HepG2 (cell line): ENCODE data around the gene EHBP1. TPM values are rescaled to one million over a fixed set of nuclear protein-coding genes. Genes with fewer than 3 reads are reported as not detected.

ENCODE experiments used
- YEATS4 ChIP-seq: sonication (generic); formaldehyde crosslinking; IDR thresholded peaks from 2 replicates; pipeline ENCODE4 v1.4.0; 2020; ENCODE audit warnings: missing genetic modification reagents, borderline replicate concordance
- ZNF563 ChIP-seq: sonication (generic); formaldehyde crosslinking; IDR thresholded peaks from 2 replicates; pipeline ENCODE4 v1.8.0; 2022; ENCODE audit warnings: mild to moderate bottlenecking, moderate library complexity, missing genetic modification reagents
- polyA plus RNA-seq, 8 experiments: library from polyadenylated mRNA; depleted of rRNA in 3 of 8; stranded (reverse) in 7 of 8; unstranded in 1 of 8; fragments of >200 nt; fragmentation: Illumina TruSeq in 4 of 8; extraction: Trizol in 4 of 8; gene quantifications; 2 replicates each; pipeline versions ENCODE4 v1.2.1 to v1.2.3, GENCODE V29; 2011 to 2016; ENCODE audit warnings: low read depth in 4 of 8, missing spikeins in 1 of 8, mixed read lengths in 1 of 8; ENCODE audit not compliant: insufficient read depth in 1 of 8
- total RNA-seq, 5 experiments: library from RNA; depleted of rRNA; stranded (reverse); fragments of >200 nt; fragmentation: Illumina TruSeq; extraction: Trizol; gene quantifications; 2 replicates each; pipeline ENCODE4 v1.2.3, GENCODE V29; 2016; ENCODE audit warnings: low read depth in 1 of 5
- TF ChIP-seq, protein P1 (sequence below): sonication (generic); formaldehyde crosslinking; IDR thresholded peaks from 2 replicates; pipeline ENCODE4 v1.5.1; 2020; ENCODE audit warnings: mild to moderate bottlenecking, missing genetic modification reagents, borderline replicate concordance
- TF ChIP-seq, protein P2 (sequence below): sonication (generic); formaldehyde crosslinking; IDR thresholded peaks from 2 replicates; pipeline ENCODE4 v1.5.1; 2020; ENCODE audit warnings: missing genetic modification reagents, mild to moderate bottlenecking, borderline replicate concordance

Gene EHBP1
- total and polyA plus RNA-seq, 2 of the 13 experiments (the other 11 are each of a cell fraction or from before 2014, with no cell fraction given), result 93.5 to 146 TPM

DNA sequence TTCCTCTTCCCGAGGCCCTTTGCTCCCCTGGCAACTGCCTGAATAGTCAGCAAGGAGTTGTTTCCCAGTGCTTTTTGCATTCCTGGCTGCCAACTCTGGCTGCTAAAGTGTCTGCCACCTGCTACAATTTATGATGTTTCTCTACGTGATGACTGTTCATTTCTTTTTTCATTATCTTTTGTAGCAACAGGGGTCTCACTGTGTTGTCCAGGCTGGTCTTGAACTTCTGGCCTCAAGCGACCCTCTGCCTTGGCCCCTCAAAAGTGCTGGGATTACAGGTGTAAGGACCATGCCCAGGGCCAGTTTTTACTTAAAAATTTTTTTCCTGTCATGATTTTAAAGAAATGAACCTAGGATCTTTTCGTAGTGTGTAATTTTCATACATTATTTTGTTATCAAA lies 11.3 kb downstream of the EHBP1 start (continued):
- TF ChIP-seq, protein P1, sequence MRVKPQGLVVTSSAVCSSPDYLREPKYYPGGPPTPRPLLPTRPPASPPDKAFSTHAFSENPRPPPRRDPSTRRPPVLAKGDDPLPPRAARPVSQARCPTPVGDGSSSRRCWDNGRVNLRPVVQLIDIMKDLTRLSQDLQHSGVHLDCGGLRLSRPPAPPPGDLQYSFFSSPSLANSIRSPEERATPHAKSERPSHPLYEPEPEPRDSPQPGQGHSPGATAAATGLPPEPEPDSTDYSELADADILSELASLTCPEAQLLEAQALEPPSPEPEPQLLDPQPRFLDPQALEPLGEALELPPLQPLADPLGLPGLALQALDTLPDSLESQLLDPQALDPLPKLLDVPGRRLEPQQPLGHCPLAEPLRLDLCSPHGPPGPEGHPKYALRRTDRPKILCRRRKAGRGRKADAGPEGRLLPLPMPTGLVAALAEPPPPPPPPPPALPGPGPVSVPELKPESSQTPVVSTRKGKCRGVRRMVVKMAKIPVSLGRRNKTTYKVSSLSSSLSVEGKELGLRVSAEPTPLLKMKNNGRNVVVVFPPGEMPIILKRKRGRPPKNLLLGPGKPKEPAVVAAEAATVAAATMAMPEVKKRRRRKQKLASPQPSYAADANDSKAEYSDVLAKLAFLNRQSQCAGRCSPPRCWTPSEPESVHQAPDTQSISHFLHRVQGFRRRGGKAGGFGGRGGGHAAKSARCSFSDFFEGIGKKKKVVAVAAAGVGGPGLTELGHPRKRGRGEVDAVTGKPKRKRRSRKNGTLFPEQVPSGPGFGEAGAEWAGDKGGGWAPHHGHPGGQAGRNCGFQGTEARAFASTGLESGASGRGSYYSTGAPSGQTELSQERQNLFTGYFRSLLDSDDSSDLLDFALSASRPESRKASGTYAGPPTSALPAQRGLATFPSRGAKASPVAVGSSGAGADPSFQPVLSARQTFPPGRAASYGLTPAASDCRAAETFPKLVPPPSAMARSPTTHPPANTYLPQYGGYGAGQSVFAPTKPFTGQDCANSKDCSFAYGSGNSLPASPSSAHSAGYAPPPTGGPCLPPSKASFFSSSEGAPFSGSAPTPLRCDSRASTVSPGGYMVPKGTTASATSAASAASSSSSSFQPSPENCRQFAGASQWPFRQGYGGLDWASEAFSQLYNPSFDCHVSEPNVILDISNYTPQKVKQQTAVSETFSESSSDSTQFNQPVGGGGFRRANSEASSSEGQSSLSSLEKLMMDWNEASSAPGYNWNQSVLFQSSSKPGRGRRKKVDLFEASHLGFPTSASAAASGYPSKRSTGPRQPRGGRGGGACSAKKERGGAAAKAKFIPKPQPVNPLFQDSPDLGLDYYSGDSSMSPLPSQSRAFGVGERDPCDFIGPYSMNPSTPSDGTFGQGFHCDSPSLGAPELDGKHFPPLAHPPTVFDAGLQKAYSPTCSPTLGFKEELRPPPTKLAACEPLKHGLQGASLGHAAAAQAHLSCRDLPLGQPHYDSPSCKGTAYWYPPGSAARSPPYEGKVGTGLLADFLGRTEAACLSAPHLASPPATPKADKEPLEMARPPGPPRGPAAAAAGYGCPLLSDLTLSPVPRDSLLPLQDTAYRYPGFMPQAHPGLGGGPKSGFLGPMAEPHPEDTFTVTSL (CRISPR knock-in tag), result no peak
- TF ChIP-seq, protein P2, sequence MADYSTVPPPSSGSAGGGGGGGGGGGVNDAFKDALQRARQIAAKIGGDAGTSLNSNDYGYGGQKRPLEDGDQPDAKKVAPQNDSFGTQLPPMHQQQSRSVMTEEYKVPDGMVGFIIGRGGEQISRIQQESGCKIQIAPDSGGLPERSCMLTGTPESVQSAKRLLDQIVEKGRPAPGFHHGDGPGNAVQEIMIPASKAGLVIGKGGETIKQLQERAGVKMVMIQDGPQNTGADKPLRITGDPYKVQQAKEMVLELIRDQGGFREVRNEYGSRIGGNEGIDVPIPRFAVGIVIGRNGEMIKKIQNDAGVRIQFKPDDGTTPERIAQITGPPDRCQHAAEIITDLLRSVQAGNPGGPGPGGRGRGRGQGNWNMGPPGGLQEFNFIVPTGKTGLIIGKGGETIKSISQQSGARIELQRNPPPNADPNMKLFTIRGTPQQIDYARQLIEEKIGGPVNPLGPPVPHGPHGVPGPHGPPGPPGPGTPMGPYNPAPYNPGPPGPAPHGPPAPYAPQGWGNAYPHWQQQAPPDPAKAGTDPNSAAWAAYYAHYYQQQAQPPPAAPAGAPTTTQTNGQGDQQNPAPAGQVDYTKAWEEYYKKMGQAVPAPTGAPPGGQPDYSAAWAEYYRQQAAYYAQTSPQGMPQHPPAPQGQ (CRISPR knock-in tag), result no peak
- TF ChIP-seq YEATS4 (CRISPR knock-in tag) (no peak), ZNF563 (no peak)
